Measurements from ENCODE around the gene MRPL45.

- no peak for TF ChIP-seq CBX1 (IDR thresholded peaks at IDR 0.05; ENCODE audit: low read depth)
- no peak for TF ChIP-seq FOXM1 (IDR thresholded peaks at IDR 0.05; ENCODE audit: low read depth)
- no peak for TF ChIP-seq FOXM1 (CRISPR knock-in tag; IDR thresholded peaks at IDR 0.05; ENCODE audit: low read depth)
- no peak for TF ChIP-seq FOXJ3 (CRISPR knock-in tag; IDR thresholded peaks at IDR 0.05)
- no peak for TF ChIP-seq ZNF274 (IDR thresholded peaks at IDR 0.05; ENCODE audit: borderline replicate concordance, low read depth, low read length)
- TF ChIP-seq ZNF398 (CRISPR knock-in tag; IDR thresholded peaks at IDR 0.05), result no peak
- no peak for TF ChIP-seq GTF2E2 (tag; IDR thresholded peaks at IDR 0.05)
- TF ChIP-seq POLR2A (conservative IDR thresholded peaks at IDR 0.05), result no peak
- TF ChIP-seq PTRF (tag; IDR thresholded peaks at IDR 0.05), result no peak
- TF ChIP-seq ZNF644 (tag; IDR thresholded peaks at IDR 0.05; ENCODE audit: low read depth), result no peak
- TF ChIP-seq EGR1 (conservative IDR thresholded peaks at IDR 0.05), result no peak
- no peak for TF ChIP-seq MYNN (IDR thresholded peaks at IDR 0.05)
- TF ChIP-seq MYNN (CRISPR knock-in tag; IDR thresholded peaks at IDR 0.05), result no peak
- TF ChIP-seq, protein P1, sequence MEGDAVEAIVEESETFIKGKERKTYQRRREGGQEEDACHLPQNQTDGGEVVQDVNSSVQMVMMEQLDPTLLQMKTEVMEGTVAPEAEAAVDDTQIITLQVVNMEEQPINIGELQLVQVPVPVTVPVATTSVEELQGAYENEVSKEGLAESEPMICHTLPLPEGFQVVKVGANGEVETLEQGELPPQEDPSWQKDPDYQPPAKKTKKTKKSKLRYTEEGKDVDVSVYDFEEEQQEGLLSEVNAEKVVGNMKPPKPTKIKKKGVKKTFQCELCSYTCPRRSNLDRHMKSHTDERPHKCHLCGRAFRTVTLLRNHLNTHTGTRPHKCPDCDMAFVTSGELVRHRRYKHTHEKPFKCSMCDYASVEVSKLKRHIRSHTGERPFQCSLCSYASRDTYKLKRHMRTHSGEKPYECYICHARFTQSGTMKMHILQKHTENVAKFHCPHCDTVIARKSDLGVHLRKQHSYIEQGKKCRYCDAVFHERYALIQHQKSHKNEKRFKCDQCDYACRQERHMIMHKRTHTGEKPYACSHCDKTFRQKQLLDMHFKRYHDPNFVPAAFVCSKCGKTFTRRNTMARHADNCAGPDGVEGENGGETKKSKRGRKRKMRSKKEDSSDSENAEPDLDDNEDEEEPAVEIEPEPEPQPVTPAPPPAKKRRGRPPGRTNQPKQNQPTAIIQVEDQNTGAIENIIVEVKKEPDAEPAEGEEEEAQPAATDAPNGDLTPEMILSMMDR (IDR thresholded peaks at IDR 0.05 in 2 of 3, conservative IDR thresholded peaks at IDR 0.05 in 1 of 3; ENCODE audit: insufficient read depth in 2 of 3, low read depth in 1 of 3, low read length in 3 of 3), result no peak
- TF ChIP-seq TAF1 (IDR thresholded peaks at IDR 0.05; ENCODE audit: control insufficient read depth, extremely low read depth, insufficient read depth, low read length, severe bottlenecking), result no peak
- no peak for TF ChIP-seq PHF8 (IDR thresholded peaks at IDR 0.05; ENCODE audit: borderline replicate concordance, low read length)
These were observed 46.8 kb downstream of the MRPL45 start, which contains the start of gene GPR179 for GRCh38 chr17:38343608-38344419.

All from K562 (cell line).